ENCODE measurements around the gene PTPRG.

DNA sequence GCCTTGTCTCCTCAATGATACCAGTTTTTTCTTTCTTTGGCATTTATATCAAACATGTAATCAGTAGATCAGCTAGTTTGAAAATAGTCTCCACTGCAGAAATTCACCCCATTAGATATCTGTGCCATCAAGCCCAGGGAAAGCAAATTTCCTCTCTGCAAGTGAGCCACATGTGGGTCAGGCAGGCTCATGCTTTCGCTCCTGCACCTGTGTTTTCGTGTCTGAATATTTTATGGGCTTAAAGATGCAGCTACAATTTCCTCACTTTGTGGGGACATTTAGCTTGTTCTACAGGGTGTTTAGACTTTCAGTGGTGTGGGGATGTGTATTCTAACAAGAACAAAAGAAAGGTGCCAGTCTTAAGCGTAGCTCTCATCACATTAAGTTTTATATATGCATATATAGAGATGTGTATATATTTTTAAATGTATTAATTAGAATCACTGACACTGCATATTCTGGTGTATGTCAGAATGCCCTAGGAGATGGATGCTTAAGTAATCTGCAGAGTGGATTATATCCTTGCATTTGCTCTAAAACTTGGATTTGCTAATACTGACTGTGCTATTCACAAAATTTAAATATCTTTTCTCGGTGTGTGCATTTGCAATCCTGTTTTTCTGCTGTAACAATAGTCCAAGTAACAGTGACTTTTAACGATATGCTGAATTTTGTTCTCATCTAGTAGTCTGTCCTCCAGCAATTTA lies 372.6 kb downstream of the PTPRG start:
- TF ChIP-seq, protein P1, sequence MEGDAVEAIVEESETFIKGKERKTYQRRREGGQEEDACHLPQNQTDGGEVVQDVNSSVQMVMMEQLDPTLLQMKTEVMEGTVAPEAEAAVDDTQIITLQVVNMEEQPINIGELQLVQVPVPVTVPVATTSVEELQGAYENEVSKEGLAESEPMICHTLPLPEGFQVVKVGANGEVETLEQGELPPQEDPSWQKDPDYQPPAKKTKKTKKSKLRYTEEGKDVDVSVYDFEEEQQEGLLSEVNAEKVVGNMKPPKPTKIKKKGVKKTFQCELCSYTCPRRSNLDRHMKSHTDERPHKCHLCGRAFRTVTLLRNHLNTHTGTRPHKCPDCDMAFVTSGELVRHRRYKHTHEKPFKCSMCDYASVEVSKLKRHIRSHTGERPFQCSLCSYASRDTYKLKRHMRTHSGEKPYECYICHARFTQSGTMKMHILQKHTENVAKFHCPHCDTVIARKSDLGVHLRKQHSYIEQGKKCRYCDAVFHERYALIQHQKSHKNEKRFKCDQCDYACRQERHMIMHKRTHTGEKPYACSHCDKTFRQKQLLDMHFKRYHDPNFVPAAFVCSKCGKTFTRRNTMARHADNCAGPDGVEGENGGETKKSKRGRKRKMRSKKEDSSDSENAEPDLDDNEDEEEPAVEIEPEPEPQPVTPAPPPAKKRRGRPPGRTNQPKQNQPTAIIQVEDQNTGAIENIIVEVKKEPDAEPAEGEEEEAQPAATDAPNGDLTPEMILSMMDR (IDR thresholded peaks at IDR 0.05) = no peak
- TF ChIP-seq POLR2A (IDR thresholded peaks at IDR 0.05) (no peak), POLR2AphosphoS5 (IDR thresholded peaks at IDR 0.05) (no peak)

Data from suprapubic skin (tissue), 4 donors.